K562 (cell line): ENCODE data around the gene SYNGR1. TPM values are rescaled to one million over a fixed set of nuclear protein-coding genes. Genes with fewer than 3 reads are reported as not detected.

Source experiments
- GATAD2A ChIP-seq: fragments of 450-650 bp; IDR thresholded peaks from 2 replicates; pipeline ENCODE4 v1.6.1; 2017
- IRF2 ChIP-seq: sonication (generic); formaldehyde crosslinking; IDR thresholded peaks from 2 replicates; pipeline ENCODE4 v1.8.1; 2022; ENCODE audit warnings: mild to moderate bottlenecking, missing genetic modification reagents
- KHSRP ChIP-seq: fragments of 450-650 bp; IDR thresholded peaks from 2 replicates; pipeline ENCODE4 v1.6.1; 2017
- PHB2 ChIP-seq: fragments of 450-650 bp; IDR thresholded peaks from 2 replicates; pipeline ENCODE4 v1.6.1; 2017; ENCODE audit warnings: low read depth
- SIN3A ChIP-seq, 2 experiments: fragments of 150-350 bp in 1 of 2; IDR thresholded peaks; 2 replicates each; pipeline ENCODE4 v1.6.1; 2011 to 2016; ENCODE audit warnings: borderline replicate concordance in 2 of 2, low read depth in 2 of 2, low read length in 2 of 2, mild to moderate bottlenecking in 2 of 2, moderate library complexity in 2 of 2; ENCODE audit not compliant: control insufficient read depth in 1 of 2
- ZNF165 ChIP-seq: fragments of 250-450 bp; sonication (Bioruptor Pico); IDR thresholded peaks from 2 replicates; pipeline ENCODE4 v1.4.0; 2020; ENCODE audit warnings: borderline replicate concordance
- ZNF561 ChIP-seq: fragments of 450-650 bp; formaldehyde crosslinking; conservative IDR thresholded peaks from 2 replicates; pipeline ENCODE4 v1.4.0; 2020; ENCODE audit warnings: mild to moderate bottlenecking, moderate library complexity
- ZNF644 ChIP-seq: fragments of 200-800 bp; sonication (Bioruptor generic); IDR thresholded peaks from 2 replicates; pipeline ENCODE4 v1.6.1; 2016; ENCODE audit warnings: low read depth, missing genetic modification characterization, missing compliant biosample characterization
- ZSCAN29 ChIP-seq: fragments of 450-650 bp; IDR thresholded peaks from 2 replicates; pipeline ENCODE4 v1.6.1; 2017
- polyA plus RNA-seq, 8 experiments: library from polyadenylated mRNA; depleted of rRNA in 4 of 8; stranded (reverse) in 5 of 8; unstranded in 3 of 8; fragments of >200 nt; fragmentation: Nextera tagmentation in 2 of 8; fragmentation: Illumina TruSeq in 1 of 8; extraction: Ambion mirVana in 2 of 8; extraction: Trizol in 1 of 8; gene quantifications; 2 replicates each; pipeline versions ENCODE4 v1.2.1 to v1.2.3, GENCODE V29; 2011 to 2014; ENCODE audit warnings: inconsistent platforms in 1 of 8, missing spikeins in 1 of 8
- total RNA-seq, 7 experiments: library from RNA; depleted of rRNA in 6 of 7; stranded (reverse); fragments of >200 nt in 6 of 7; fragmentation: Illumina TruSeq in 2 of 7; extraction: Trizol in 2 of 7; gene quantifications; 2 replicates each; pipeline versions ENCODE4 v1.2.1 to v1.2.3, GENCODE V29; 2011 to 2021; ENCODE audit warnings: low replicate concordance in 1 of 7
- TF ChIP-seq, protein P1 (sequence below): fragments of 450-650 bp; IDR thresholded peaks from 2 replicates; pipeline ENCODE4 v1.7.1; 2018; ENCODE audit warnings: mild to moderate bottlenecking, low read depth; ENCODE audit not compliant: partially characterized antibody
- TF ChIP-seq, protein P2 (sequence below): sonication (generic); formaldehyde crosslinking; IDR thresholded peaks from 2 replicates; pipeline ENCODE4 v1.4.0; 2020; ENCODE audit warnings: mild to moderate bottlenecking, missing genetic modification reagents
- TF ChIP-seq, protein P3 (sequence below), 2 experiments: fragments of 450-650 bp; formaldehyde crosslinking in 1 of 2; IDR thresholded peaks; 2 replicates each; pipeline versions ENCODE4 v1.4.0 to v1.6.1; 2014 to 2020; ENCODE audit warnings: mild to moderate bottlenecking in 2 of 2, borderline replicate concordance in 1 of 2, low read depth in 1 of 2
- TF ChIP-seq, protein P4 (sequence below): fragments of 450-650 bp; IDR thresholded peaks from 2 replicates; pipeline ENCODE4 v1.6.1; 2017; ENCODE audit warnings: mild to moderate bottlenecking, moderate library complexity

The SYNGR1 gene
- total and polyA plus RNA-seq, 9 of the 15 experiments (the other 6 are each of a cell fraction or from before 2014, with no cell fraction given) = 1.8 to 15.9 (median 5.5) TPM

DNA sequence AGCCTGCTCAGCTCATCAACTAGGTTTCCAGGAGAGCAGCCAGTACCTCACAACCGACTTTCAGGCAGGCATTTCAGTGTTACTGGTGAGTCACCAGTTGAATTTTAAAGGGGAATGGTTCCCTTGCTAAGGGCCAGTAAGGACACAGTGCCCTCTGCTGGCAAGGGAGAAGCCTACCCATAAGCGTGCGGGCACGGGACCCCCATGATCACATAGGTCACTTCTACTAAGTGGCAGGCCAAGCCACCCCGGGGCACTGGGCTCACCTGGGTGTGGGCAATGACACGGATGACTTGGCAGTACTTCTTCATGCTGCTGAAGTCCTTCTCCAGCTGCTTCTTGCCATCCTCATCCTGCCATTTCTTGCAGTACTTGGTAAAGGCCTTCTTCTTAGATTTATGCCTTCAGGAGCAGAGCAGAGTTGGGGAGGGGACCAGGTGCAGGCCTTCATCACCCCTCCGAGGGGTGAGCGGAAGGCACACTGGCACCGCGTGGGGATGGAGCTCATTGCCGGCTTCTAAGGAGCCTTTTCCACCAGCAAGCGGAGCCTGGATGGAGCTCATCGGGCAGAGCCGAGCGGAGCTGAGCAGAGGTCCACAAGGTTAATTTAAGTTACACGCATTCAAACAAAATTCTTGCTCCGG is 33.2 kb upstream of the SYNGR1 start (continued):
- TF ChIP-seq, protein P1, sequence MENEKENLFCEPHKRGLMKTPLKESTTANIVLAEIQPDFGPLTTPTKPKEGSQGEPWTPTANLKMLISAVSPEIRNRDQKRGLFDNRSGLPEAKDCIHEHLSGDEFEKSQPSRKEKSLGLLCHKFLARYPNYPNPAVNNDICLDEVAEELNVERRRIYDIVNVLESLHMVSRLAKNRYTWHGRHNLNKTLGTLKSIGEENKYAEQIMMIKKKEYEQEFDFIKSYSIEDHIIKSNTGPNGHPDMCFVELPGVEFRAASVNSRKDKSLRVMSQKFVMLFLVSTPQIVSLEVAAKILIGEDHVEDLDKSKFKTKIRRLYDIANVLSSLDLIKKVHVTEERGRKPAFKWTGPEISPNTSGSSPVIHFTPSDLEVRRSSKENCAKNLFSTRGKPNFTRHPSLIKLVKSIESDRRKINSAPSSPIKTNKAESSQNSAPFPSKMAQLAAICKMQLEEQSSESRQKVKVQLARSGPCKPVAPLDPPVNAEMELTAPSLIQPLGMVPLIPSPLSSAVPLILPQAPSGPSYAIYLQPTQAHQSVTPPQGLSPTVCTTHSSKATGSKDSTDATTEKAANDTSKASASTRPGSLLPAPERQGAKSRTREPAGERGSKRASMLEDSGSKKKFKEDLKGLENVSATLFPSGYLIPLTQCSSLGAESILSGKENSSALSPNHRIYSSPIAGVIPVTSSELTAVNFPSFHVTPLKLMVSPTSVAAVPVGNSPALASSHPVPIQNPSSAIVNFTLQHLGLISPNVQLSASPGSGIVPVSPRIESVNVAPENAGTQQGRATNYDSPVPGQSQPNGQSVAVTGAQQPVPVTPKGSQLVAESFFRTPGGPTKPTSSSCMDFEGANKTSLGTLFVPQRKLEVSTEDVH = no peak
- TF ChIP-seq GATAD2A (0 out of 2 replicates have a peak, but pooled peaks have one; percentile 44), IRF2 (CRISPR knock-in tag) (no peak), ZNF165 (CRISPR knock-in tag) (no peak), PHB2 (no peak), ZSCAN29 (no peak), ZNF561 (CRISPR knock-in tag) (no peak), KHSRP (no peak), SIN3A (IDR thresholded peaks at IDR 0.05; ENCODE audit: borderline replicate concordance in 2 of 2, control insufficient read depth in 1 of 2, low read depth in 2 of 2, low read length in 2 of 2) (peak; percentile 15 to 30; a peak in 1 of 4 replicates), ZNF644 (tag) (no peak)
- TF ChIP-seq, protein P2, sequence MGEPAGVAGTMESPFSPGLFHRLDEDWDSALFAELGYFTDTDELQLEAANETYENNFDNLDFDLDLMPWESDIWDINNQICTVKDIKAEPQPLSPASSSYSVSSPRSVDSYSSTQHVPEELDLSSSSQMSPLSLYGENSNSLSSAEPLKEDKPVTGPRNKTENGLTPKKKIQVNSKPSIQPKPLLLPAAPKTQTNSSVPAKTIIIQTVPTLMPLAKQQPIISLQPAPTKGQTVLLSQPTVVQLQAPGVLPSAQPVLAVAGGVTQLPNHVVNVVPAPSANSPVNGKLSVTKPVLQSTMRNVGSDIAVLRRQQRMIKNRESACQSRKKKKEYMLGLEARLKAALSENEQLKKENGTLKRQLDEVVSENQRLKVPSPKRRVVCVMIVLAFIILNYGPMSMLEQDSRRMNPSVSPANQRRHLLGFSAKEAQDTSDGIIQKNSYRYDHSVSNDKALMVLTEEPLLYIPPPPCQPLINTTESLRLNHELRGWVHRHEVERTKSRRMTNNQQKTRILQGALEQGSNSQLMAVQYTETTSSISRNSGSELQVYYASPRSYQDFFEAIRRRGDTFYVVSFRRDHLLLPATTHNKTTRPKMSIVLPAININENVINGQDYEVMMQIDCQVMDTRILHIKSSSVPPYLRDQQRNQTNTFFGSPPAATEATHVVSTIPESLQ (CRISPR knock-in tag) = no peak
- TF ChIP-seq, protein P3, sequence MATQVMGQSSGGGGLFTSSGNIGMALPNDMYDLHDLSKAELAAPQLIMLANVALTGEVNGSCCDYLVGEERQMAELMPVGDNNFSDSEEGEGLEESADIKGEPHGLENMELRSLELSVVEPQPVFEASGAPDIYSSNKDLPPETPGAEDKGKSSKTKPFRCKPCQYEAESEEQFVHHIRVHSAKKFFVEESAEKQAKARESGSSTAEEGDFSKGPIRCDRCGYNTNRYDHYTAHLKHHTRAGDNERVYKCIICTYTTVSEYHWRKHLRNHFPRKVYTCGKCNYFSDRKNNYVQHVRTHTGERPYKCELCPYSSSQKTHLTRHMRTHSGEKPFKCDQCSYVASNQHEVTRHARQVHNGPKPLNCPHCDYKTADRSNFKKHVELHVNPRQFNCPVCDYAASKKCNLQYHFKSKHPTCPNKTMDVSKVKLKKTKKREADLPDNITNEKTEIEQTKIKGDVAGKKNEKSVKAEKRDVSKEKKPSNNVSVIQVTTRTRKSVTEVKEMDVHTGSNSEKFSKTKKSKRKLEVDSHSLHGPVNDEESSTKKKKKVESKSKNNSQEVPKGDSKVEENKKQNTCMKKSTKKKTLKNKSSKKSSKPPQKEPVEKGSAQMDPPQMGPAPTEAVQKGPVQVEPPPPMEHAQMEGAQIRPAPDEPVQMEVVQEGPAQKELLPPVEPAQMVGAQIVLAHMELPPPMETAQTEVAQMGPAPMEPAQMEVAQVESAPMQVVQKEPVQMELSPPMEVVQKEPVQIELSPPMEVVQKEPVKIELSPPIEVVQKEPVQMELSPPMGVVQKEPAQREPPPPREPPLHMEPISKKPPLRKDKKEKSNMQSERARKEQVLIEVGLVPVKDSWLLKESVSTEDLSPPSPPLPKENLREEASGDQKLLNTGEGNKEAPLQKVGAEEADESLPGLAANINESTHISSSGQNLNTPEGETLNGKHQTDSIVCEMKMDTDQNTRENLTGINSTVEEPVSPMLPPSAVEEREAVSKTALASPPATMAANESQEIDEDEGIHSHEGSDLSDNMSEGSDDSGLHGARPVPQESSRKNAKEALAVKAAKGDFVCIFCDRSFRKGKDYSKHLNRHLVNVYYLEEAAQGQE (IDR thresholded peaks at IDR 0.05; ENCODE audit: borderline replicate concordance) = peak; percentile 29; the same call in 1 of the 2 replicates
- TF ChIP-seq, protein P3 (CRISPR knock-in tag; IDR thresholded peaks at IDR 0.05; ENCODE audit: low read depth) = no peak
- TF ChIP-seq, protein P4, sequence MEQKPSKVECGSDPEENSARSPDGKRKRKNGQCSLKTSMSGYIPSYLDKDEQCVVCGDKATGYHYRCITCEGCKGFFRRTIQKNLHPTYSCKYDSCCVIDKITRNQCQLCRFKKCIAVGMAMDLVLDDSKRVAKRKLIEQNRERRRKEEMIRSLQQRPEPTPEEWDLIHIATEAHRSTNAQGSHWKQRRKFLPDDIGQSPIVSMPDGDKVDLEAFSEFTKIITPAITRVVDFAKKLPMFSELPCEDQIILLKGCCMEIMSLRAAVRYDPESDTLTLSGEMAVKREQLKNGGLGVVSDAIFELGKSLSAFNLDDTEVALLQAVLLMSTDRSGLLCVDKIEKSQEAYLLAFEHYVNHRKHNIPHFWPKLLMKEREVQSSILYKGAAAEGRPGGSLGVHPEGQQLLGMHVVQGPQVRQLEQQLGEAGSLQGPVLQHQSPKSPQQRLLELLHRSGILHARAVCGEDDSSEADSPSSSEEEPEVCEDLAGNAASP = no peak
